BJ (cell line): ENCODE data around the gene ARL4C. TPM values are rescaled to one million over a fixed set of nuclear protein-coding genes. Genes with fewer than 3 reads are reported as not detected.
"Not testable (repeated sequence)": the region's sequence is repeated elsewhere in the genome, so short reads cannot be mapped to it uniquely, and the experiment has no call there.

Experiments
- CTCF ChIA-PET: fragments of 350-600 bp; formaldehyde crosslinking; extraction: SDS; loops from one replicate; lab custom pipeline; 2021; ENCODE audit warnings: antibody characterized with exemption, inconsistent platforms; lab: Yijun Ruan, JAX
- POLR2A ChIA-PET: fragments of 300-600 bp; sonication (Branson Sonifier 250); formaldehyde crosslinking; extraction: SDS; loops from one replicate; lab custom pipeline; 2021; ENCODE audit warnings: antibody characterized with exemption; lab: Charles Lee
- DNase-seq: peaks from one replicate; pipeline ENCODE4 v3.0.0-alpha.2; 2011; ENCODE audit warnings: low read depth
- H3K27me3 ChIP-seq: 2 replicates; pipeline ENCODE4 v1.6.0; 2011; ENCODE audit warnings: low read length; ENCODE audit not compliant: control insufficient read depth, insufficient read depth
- H3K36me3 ChIP-seq: 2 replicates; pipeline ENCODE4 v1.5.1; 2011; ENCODE audit warnings: low read length; ENCODE audit not compliant: control insufficient read depth, insufficient read depth
- H3K4me3 ChIP-seq: 2 replicates; pipeline ENCODE4 v1.5.1; 2011; ENCODE audit warnings: low read depth, mild to moderate bottlenecking, control low read depth, low read length
- polyA plus RNA-seq: library from polyadenylated mRNA; depleted of rRNA; stranded (reverse); fragments of >200 nt; gene quantifications from 2 replicates; pipeline ENCODE4 v1.2.3, GENCODE V29; 2011
- TF ChIP-seq, protein P1 (sequence below): IDR thresholded peaks from 2 replicates; pipeline ENCODE4 v1.5.1; 2011; ENCODE audit warnings: low read depth, mild to moderate bottlenecking, control low read depth, inconsistent platforms, low read length, moderate library complexity; ENCODE audit not compliant: insufficient read depth

ARL4C gene
- polyA plus RNA-seq, 1 experiment = 2.1 TPM

DNA sequence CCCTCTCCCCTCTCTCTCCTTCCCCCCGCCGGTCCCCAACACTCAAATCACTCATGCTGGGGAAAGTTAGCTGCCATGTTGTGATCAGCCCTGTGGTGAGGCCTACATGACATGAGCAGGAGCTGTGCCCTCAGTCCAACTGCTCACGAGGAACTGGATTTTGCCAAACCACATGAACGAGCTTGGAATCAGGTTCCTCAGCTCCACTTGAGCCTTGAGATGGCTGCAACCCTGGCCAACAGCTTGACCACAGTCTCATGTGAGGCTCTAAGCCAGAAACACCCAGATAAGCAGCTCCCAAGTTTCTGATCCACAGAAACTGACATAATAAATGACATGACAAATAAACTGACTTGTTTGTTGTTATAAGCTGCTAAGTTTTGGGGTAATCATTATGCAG lies 38.4 kb downstream of the ARL4C start:
- Histone ChIP-seq H3K27me3 (no peaks in the 10 kb centered on the region), H3K4me3 (no peak overlapping the region), H3K36me3 (no peaks in the 10 kb centered on the region)
- POLR2A ChIA-PET = no interaction called here
- CTCF ChIA-PET = no interaction called here
- TF ChIP-seq, protein P1, sequence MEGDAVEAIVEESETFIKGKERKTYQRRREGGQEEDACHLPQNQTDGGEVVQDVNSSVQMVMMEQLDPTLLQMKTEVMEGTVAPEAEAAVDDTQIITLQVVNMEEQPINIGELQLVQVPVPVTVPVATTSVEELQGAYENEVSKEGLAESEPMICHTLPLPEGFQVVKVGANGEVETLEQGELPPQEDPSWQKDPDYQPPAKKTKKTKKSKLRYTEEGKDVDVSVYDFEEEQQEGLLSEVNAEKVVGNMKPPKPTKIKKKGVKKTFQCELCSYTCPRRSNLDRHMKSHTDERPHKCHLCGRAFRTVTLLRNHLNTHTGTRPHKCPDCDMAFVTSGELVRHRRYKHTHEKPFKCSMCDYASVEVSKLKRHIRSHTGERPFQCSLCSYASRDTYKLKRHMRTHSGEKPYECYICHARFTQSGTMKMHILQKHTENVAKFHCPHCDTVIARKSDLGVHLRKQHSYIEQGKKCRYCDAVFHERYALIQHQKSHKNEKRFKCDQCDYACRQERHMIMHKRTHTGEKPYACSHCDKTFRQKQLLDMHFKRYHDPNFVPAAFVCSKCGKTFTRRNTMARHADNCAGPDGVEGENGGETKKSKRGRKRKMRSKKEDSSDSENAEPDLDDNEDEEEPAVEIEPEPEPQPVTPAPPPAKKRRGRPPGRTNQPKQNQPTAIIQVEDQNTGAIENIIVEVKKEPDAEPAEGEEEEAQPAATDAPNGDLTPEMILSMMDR = no peak
- no peak for DNase-seq

DNA sequence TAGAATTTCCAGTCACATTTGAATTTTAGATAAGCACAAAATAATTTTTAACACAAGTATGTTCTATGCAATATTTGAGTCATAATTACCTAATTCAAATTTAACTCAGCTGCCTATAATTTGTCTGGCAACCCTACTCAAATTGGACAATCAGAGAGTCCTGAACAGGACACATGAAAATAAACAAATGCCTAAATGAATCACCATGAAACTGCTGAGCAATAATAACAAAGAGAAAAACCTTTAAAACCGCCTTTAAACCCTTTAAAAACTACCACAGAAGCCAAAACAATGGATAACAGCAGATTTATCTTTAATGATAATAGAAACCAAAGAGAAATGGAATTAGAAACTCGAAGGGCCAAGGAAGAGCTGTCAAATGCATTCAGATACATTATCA lies 39.5 kb downstream of the ARL4C start:
- ChIA-PET POLR2A (no interaction called here), CTCF (interaction anchor here (0.6 kb wide), 1 partner anchor 460 kb away, joined by 4 read pairs; no protein-coding TSS in a partner anchor)
- H3K27me3 ChIP-seq = no peaks in the 10 kb centered on the region
- no peaks in the 10 kb centered on the region for H3K36me3 ChIP-seq
- no peak for DNase-seq
- TF ChIP-seq, protein P1 = no peak
- no peak overlapping the region for H3K4me3 ChIP-seq

DNA sequence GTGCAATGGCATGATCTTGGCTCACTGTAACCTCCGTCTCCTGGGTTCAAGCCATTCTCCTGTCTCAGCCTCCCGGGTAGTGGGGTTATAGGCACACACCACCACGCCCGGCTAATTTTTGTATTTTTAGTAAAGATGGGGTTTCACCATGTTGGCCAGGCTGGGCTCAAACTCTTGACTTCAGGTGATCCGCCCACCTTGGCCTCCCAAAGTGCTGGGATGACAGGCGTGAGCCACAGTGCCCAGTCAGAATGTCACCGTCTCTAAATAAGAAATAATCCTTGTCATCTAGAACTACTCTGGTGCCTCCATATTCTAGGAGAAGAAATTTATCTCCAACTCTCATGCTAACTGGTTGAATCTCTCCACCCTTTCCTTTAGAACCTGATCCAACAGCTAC lies 41.6 kb downstream of the ARL4C start:
- H3K4me3 ChIP-seq, DNase-seq, H3K27me3 ChIP-seq, H3K36me3 ChIP-seq, POLR2A ChIA-PET: not testable (repeated sequence)
- CTCF ChIA-PET = interaction anchor here (0.6 kb wide), 1 partner anchor 1676 kb away, joined by 3 read pairs; no protein-coding TSS in a partner anchor

DNA sequence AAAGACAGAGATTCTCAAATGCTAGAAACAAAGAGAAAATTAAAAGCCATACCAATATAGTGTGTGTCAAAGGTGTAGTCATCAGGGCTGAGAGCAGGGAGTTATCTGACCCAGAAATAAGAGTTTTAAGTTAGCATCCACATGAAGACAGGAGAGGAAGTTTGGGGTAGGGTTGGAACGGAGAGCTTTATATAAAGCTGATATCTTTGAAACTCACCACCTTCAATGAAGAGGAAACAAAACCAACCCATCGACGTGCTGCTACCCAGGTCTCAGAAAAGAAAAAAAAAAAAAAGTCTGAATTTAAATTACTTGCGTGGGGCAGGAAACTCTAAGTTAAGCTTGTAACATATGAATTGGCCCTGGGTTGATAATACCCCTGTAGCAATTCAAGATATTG lies 42.4 kb downstream of the ARL4C start:
- Histone ChIP-seq H3K36me3 (no peaks in the 10 kb centered on the region), H3K4me3 (no peak overlapping the region), H3K27me3 (no peaks in the 10 kb centered on the region)
- POLR2A ChIA-PET = no interaction called here
- CTCF ChIA-PET = interaction anchor here (0.6 kb wide), 1 partner anchor 1675 kb away, joined by 3 read pairs; no protein-coding TSS in a partner anchor
- TF ChIP-seq, protein P1 = no peak
- no peak for DNase-seq

DNA sequence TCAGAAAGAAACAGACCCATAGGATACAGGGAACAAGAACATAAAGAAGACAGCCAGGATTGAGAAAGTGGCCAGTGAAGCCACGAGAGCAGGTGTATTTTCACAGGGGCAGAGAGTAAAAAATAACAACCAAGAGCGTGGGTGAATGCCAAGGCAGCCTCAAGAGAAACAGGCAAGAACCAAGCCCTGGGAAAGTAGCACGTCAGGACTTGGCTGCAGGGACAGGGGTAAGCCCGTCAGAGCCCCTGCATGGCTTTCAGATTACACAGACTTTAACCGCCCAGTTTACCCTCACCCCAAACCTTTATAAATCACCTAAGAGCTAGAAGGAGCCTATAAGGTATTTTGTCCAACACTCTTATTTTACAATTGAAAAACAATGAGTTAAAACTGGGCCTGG lies 43.7 kb downstream of the ARL4C start:
- no peak for DNase-seq
- Histone ChIP-seq H3K36me3 (no peaks in the 10 kb centered on the region), H3K4me3 (no peak overlapping the region), H3K27me3 (no peaks in the 10 kb centered on the region)
- TF ChIP-seq, protein P1 = no peak
- ChIA-PET CTCF (no interaction called here), POLR2A (interaction anchor here (0.7 kb wide), 1 partner anchor 26 kb away, joined by 12 read pairs; no protein-coding TSS in a partner anchor)
